HS-27A (cell line): ENCODE results near the gene SLC35F3.

Experiments
- DNase-seq: peaks from one replicate; pipeline ENCODE4 v3.0.0-alpha.2; 2012; ENCODE audit warnings: low read depth, missing footprints

The SLC35F3 gene

DNA sequence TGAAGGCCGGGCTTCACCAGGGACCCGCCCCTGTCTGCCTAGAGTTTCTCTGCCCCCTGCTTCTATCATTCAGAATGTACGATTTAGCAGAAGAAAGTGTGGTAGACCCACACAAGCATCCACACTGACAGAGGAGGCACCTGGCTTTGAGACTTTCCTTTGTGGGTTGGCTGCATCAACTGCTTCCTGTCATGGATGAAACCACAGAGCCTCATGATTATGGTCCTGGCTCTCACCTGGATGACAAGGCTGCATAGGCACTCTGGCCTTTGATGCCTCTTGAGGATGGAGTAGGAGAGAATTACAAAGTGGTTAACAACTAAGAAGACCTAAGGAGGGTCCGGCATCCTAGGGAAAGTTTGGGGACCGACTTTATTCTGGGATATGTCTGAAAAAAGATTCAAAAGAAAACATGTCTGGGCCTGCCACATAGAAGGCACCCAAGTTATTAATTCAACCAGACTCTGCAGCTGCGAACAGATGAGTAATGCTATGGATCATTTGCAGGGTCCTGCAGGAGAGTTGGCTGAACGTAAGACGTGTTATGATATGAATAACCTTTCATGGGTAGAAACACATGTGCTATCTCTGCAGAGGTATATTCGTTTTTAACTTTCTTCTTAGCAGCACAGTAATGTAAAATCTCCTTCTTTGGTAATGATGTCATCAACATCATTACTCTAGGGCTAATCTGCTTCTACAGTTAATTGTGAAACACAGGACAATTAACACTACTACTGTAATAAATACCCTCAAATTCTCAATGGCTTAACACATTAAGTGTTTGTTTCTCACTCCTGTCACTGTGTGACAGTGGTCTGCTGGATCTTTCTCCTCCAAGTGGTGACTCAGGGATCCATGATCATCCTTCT lies 136.2 kb downstream of the SLC35F3 start:
- DNase-seq: no peak

DNA sequence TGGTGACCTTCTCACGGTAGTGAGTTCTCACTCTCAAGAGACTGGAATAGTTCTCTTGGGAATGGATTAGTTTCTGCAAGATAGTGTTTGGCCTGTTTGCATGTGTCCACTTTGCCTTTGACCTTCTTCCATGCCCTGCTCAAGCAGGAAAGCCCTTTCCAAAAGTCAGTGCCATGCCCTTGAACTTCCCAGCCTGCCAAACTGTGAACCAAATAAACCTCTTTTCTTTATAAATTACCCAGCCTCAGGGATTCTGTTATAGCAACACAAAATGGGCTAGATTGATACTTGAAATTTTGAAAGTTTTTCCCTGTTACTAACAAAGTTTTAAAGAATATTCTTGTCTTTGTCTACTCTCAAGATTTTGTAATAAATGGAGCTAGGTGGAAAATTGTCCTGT lies 139.6 kb downstream of the SLC35F3 start:
- DNase-seq: no peak

- DNase-seq: no peak
Observed at GRCh38 chr1:234047123-234047522, 142.6 kb downstream of the SLC35F3 start.

GRCh38 chr1:234062166-234062565 lies 157.7 kb downstream of the SLC35F3 start:
- no peak for DNase-seq

DNA sequence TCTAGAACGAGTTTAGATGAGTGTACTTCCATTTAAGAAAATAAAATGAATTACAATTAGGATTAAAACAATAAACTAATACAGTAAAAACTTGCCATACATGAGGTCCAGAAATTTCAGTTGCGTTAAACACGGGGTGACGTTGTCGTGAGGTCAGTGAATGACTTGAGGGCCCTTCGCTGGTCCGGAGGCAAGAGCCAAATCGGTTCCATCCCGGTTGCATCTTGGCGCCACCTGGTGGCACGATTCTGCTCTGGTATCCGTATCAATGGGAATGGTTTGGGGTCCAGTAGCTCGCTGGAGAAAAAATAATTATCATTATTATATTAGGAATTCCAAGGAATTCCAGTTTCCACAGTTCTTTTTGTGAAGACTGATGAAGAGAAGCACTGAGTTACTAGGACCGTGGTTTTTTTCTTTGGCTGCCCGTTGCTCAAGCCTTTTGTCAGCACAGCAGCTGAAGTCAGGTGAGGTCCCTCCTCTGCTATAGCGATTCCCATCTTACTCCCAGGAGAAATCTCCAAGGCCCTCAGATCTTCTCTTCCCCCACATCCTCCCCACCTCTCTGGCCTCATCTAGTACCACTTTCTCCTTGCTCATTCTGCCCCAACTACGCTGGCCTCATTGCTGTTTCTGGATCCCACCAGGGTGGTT lies 161.4 kb downstream of the SLC35F3 start:
- DNase-seq: peak; percentile 14

- DNase-seq: no peak
Observed at GRCh38 chr1:234067581-234068337, 163.3 kb downstream of the SLC35F3 start.

GRCh38 chr1:234069760-234070159 lies 165.3 kb downstream of the SLC35F3 start:
- no peak for DNase-seq

DNA sequence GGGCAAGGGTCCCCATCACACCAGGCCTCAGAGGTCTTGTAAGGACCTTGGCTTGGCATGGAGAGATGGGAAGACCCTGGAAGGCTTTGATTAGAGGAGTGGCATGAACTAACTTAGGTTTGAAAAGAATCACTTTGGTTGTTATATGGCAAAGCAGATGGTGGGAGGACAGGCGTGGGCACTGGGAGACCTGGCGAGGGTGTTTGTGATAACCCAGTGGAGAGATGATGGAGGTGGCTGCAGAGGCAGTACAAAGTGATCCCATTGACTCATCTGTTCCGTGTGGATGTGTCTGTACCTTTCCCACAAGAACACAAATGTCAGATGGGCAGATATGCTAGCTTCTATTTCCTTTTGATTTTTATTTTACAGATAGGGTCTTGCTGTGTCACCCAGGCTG lies 168.3 kb downstream of the SLC35F3 start:
- DNase-seq: no peak

DNA sequence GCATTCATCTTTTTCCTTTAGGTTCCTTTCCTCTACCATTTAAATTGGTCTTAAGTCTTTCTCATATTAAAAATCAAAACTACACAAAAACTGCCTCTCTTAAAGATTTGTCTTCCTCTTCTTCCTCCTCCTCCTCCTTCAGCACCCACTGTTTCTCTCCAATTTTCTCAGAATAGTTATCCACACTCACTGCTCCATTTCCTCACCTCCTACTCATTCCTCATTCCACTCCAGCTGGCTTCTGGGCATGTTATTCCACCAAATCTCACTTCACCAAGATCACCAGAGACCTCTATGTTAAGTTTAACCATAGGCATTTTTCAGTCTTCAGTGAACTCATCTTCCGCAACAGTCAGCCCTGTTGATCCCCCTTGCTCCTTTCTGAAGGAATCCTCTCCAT lies 173.7 kb downstream of the SLC35F3 start:
- DNase-seq: no peak

DNA sequence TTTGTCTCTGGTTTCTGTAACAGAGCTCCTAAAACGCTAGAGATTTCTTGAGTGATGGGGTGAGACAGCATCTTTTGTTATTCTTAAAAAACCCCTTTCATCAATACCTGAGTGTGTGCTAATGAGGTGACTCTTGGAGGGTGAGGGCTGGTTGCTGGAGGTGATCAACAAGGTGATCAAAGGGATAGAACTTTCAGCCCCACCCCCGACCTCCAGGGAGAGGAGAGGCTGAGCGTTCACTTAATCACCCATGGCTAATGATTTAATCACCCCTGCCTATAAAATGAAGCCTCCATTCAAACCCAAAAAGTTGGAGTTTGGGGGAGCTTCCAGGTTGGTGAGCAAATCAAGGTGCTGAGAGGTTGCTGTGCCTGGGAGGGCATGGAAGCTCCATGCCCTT lies 175.4 kb downstream of the SLC35F3 start:
- DNase-seq: no peak

- no peak for DNase-seq
Observed at GRCh38 chr1:234083460-234083859, 179.0 kb downstream of the SLC35F3 start.

- no peak for DNase-seq
Observed at GRCh38 chr1:234089396-234089795, 184.9 kb downstream of the SLC35F3 start.

- no peak for DNase-seq
Observed at GRCh38 chr1:234090212-234091064, 186.0 kb downstream of the SLC35F3 start.

DNA sequence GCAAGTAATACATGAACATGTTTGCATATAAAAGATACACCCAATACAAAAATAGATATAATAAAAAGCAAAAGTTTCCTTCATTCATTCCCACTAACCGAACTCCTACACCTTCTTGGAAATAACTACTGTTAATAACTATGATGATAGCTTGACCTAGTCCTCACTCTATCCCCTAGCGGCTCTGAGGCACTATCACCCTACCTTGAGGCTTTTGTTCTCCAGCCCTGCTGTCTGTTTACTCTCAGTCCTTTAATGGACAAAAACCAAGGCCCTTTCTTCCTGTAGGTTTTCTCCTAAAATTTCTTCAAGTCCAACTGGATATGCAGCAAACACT lies 186.6 kb downstream of the SLC35F3 start:
- DNase-seq: no peak

- no peak for DNase-seq
Observed at GRCh38 chr1:234091876-234092275, 187.4 kb downstream of the SLC35F3 start.

GRCh38 chr1:234093107-234093506 lies 188.6 kb downstream of the SLC35F3 start:
- DNase-seq: no peak

DNA sequence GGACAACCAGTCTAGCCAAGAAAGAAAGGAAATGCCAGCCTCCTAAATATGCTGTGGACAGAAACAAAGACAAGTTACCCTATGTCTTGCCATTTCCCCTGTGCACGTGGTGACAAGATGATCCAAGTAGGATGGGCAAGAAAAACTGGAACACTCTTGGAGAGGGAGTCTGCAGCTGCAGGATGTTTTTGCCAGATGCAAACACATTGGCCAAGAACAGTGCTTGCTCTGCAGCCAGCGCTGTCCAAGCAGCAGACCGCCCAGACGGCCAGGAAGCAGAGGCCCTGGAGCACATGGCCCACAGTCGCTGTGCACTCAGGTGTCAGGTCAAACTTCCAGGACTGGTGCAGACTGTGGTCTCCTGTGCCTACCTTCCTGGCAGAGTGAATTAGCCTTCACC lies 189.3 kb downstream of the SLC35F3 start:
- DNase-seq: no peak

- DNase-seq: no peak
Observed at GRCh38 chr1:234094172-234094571, 189.7 kb downstream of the SLC35F3 start.

- DNase-seq: no peak
Observed at GRCh38 chr1:234096161-234096770, 191.8 kb downstream of the SLC35F3 start.

GRCh38 chr1:234102583-234102982 lies 198.1 kb downstream of the SLC35F3 start:
- no peak for DNase-seq

DNA sequence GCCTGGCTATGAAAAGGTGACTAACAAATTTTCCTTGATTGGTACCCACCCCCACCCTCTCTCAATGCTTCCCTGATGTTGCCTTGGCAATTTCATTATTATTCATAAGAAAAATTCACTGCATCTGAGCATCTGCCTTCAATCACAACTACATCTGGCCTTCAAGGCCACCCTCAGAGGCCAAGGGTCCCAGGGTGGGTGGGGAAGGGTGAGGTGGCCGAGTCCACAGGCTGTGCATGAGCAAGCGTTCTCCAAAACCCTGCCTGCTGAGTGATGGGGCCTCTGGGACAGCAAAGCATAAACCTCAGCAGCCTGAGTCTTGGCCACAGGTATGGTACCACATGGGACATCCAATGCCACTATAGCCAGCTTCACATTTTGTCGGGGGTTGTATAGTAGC lies 198.7 kb downstream of the SLC35F3 start:
- DNase-seq: no peak

DNA sequence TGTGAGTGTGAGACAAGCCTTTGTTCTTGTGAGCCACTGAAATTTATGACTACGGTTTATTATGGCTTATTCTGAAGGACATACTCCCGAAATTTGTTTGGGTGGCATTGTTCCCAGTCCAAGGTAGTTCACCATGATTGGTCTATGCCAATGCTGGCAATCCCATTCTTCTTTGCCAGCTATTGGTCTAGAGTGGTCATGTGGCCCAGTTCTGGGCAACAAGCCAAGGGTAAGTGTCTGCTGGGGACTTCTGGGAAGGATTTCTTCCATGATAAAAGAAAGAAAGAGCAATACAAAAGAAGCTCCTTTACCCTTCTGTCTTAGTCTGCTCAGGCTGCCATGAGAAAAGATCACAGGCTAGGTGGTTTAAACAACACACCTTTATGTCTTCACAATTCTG lies 201.6 kb downstream of the SLC35F3 start:
- no peak for DNase-seq
